ENCODE measurements around the gene C19orf12.

C19orf12 gene

DNA sequence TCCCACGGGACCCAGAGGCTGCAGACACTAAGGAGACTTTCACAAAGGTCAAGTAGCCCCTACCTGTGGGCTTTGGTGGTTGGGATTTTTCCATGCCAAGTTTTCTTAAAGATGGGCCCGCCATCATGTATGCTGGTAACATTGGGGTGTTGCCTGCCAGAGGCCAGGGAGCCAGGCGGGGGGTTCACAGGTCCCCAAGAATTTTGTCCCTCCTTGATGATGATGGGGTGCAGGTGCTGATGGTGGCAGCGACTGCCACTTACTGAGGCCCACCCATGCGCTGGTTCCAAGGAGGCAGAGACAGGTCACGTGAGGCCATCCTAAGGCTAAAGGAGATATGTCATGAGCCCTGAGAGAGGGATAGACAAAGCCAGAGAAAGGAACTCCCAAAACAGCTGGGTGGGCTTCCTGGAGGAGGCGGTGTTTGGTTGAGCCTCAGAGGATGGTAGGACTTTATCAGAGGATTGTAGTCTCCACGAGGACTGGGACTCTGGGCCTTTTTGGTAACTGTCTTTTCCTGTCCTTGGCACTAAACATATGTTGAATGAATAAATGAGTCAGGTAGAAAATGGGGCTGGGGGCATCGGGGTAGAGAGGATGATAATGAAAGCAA, 35.4 kb downstream of the C19orf12 start:
- no peak overlapping the region for H3K9ac ChIP-seq (ENCODE audit: insufficient read length)
- H3K9me3 ChIP-seq (ENCODE audit: low read depth, low read length): no peaks in the 10 kb centered on the region
- no peak for DNase-seq (ENCODE audit: low read depth, low spot score)
- no peaks in the 10 kb centered on the region for H3K36me3 ChIP-seq (ENCODE audit: insufficient read depth, low read length)
- H3K27ac ChIP-seq: no peak overlapping the region
- no peak overlapping the region for H3K4me3 ChIP-seq
- TF ChIP-seq FOXP2 (optimal IDR thresholded peaks at IDR 0.05; ENCODE audit: control extremely low read depth, extremely low read length, insufficient read depth): no peak
- TF ChIP-seq POLR2AphosphoS5 (IDR thresholded peaks at IDR 0.05; ENCODE audit: borderline replicate concordance, low read depth, low read length): no peak
- TF ChIP-seq EZH2 (IDR thresholded peaks at IDR 0.05): no peak

DNA sequence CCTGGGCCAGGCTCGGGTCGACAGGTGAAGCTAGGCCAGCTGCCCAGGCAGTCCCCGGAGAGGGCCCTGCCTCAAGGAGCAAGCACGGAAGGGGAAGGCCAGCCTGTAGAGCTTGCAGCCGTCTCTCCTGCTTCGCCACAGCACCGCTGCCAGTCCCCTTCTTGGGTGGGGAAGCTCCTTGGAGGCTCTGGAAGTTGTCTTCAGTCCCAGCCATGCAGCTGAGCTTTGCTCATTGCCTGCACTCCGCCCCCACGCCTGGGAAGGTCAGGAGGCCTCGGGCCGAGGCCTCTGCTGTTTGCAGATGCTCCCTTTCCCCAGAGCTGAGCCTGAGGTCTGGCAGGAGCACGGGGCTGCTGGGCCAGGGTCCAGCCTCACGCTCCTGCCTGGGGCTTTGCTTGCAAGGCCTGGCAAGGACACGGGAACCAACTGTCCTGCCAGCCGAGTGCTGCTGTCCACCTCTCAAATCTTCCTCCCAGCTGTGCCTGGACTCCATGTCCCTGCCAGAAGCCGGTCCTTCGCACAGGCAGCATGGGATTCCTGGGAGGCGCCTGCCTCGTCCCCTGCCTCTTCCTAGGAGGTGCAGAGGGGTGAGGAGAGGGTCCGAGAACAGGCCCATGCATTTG, 36.5 kb downstream of the C19orf12 start:
- TF ChIP-seq FOXP2 (optimal IDR thresholded peaks at IDR 0.05; ENCODE audit: control extremely low read depth, extremely low read length, insufficient read depth) (no peak), EZH2 (IDR thresholded peaks at IDR 0.05) (no peak), POLR2AphosphoS5 (IDR thresholded peaks at IDR 0.05; ENCODE audit: borderline replicate concordance, low read depth, low read length) (no peak)
- Histone ChIP-seq H3K9me3 (ENCODE audit: low read depth, low read length) (no peaks in the 10 kb centered on the region), H3K27ac (no peak overlapping the region), H3K4me3 (no peak overlapping the region), H3K9ac (ENCODE audit: insufficient read length) (no peak overlapping the region), H3K36me3 (ENCODE audit: insufficient read depth, low read length) (no peaks in the 10 kb centered on the region)
- no peak for DNase-seq (ENCODE audit: low read depth, low spot score)

DNA sequence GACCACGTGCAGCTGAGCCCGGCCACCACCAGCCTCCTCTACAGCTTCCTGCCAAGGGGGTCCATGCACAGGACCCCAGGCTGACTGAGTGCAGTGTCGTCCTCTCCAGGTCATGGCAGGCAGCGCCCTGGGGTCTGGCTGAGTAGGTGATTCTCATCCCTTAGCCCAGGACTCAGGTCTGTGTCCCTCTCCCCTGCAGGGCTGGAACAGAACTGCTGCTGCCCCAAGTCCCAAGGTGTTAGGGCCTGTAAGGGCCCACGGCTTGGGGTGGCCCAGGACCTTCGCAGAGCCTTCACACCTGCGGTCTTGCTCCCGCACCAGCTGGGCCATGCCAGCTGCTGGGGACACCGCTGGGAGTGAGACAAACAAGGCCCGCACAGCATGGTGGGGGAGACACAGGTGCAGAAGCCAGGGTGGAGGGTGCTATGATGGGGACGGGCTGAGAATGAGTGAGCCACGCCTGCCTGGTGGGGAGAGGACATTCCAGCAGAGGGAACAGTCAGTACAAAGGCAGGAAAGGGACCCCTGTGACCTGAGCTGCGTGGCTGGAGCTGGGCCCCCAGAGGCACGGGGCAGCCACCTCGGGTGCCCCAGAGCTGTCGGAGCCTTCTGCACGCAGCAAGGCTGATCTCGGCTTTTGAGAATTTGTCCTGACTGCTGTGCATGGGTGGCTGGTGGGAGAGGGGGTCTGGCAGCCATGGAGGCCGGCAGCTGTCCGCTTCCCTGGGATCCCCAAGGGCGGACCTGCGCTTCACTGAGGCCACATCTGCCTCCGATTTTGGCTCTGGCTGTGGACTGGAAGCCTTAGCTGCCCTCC, 37.9 kb downstream of the C19orf12 start:
- DNase-seq (ENCODE audit: low read depth, low spot score): no peak
- Histone ChIP-seq H3K9ac (ENCODE audit: insufficient read length) (no peak overlapping the region), H3K9me3 (ENCODE audit: low read depth, low read length) (no peaks in the 10 kb centered on the region), H3K36me3 (ENCODE audit: insufficient read depth, low read length) (no peaks in the 10 kb centered on the region), H3K27ac (no peak overlapping the region), H3K4me3 (no peak overlapping the region)
- TF ChIP-seq EZH2 (IDR thresholded peaks at IDR 0.05) (no peak), POLR2AphosphoS5 (IDR thresholded peaks at IDR 0.05; ENCODE audit: borderline replicate concordance, low read depth, low read length) (no peak), FOXP2 (optimal IDR thresholded peaks at IDR 0.05; ENCODE audit: control extremely low read depth, extremely low read length, insufficient read depth) (no peak)

DNA sequence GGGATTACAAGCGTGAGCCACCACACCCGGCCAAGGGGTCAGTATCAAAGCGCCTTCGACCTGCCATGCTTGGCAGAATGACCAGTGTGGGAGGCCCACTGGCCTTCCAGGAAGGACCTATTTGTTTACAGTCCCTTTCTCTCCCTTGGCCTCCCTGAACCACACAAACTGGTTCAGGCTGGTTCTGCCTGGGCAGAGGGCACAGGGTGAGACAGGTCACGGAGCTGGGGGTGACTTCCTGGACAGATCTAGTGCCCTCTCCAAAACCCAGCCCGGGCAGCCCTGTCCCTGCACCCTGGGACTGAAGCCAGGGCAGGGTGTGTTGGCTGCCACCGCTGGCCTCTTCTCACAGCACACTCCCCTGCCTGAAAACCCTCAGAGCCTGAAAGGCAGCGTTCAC, 38.5 kb downstream of the C19orf12 start:
- TF ChIP-seq POLR2AphosphoS5 (IDR thresholded peaks at IDR 0.05; ENCODE audit: borderline replicate concordance, low read depth, low read length): no peak
- no peak for TF ChIP-seq FOXP2 (optimal IDR thresholded peaks at IDR 0.05; ENCODE audit: control extremely low read depth, extremely low read length, insufficient read depth)
- no peak for TF ChIP-seq EZH2 (IDR thresholded peaks at IDR 0.05)
- no peak for DNase-seq (ENCODE audit: low read depth, low spot score)
- Histone ChIP-seq H3K9ac (ENCODE audit: insufficient read length) (no peak overlapping the region), H3K4me3 (no peak overlapping the region), H3K9me3 (ENCODE audit: low read depth, low read length) (no peaks in the 10 kb centered on the region), H3K27ac (no peak overlapping the region), H3K36me3 (ENCODE audit: insufficient read depth, low read length) (no peaks in the 10 kb centered on the region)

DNA sequence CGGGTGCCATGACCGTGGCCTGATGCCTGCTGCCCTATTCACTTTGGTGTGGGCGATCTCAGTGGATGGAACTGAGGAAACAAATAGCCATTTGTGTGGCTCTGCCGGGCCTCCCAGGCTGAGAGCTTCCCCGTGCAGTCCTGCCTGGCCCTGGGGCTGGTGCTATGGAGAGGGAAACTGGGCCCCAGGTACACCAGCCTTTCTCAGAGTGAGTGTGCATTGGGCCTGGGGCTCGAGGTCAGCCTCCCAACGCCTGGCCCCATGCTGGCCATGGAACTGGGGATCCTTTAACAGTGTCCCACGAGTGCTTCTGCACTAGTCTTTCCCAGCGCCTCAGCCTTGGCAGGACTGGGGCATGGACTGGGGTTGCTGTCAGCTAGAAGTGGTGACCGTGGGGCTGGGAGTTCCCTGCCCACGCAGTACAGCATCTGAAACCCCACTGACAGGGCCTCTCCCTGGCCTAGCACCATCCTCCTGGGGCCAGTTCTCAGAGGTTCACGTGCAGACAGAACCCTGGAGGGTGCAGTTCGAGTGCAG, 39.3 kb downstream of the C19orf12 start:
- Histone ChIP-seq H3K9ac (ENCODE audit: insufficient read length) (no peak overlapping the region), H3K36me3 (ENCODE audit: insufficient read depth, low read length) (no peaks in the 10 kb centered on the region), H3K4me3 (no peak overlapping the region), H3K27ac (no peak overlapping the region), H3K9me3 (ENCODE audit: low read depth, low read length) (no peaks in the 10 kb centered on the region)
- no peak for DNase-seq (ENCODE audit: low read depth, low spot score)
- TF ChIP-seq POLR2AphosphoS5 (IDR thresholded peaks at IDR 0.05; ENCODE audit: borderline replicate concordance, low read depth, low read length): no peak
- no peak for TF ChIP-seq EZH2 (IDR thresholded peaks at IDR 0.05)
- TF ChIP-seq FOXP2 (optimal IDR thresholded peaks at IDR 0.05; ENCODE audit: control extremely low read depth, extremely low read length, insufficient read depth): no peak

DNA sequence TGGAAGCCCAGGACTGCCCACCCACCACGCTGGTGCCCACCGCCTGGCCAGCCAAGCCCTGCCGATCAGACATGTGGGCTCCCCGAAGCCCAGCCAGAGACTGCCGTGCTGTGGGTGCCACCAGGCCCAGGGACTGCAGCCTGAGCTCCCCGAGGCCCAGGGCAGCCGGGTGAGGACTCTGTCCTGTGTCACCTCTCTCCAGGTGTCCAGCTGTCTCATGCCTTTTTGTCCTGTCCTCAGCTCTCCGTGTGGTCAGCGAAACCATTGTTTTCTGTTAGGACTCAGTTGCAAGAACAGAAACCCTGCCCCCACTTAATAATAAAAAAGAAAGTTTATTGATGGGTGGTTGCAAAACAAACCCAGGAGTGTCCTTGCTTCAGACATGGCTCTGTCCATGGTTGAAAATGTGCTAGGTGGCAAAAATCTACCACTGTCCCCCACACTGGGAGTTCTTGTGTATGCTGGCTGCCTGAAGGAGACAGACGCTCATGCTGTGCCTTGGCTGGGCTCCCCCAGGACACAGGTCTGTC, 39.9 kb downstream of the C19orf12 start:
- H3K27ac ChIP-seq: no peak overlapping the region
- DNase-seq (ENCODE audit: low read depth, low spot score): no peak
- H3K9me3 ChIP-seq (ENCODE audit: low read depth, low read length): no peaks in the 10 kb centered on the region
- H3K36me3 ChIP-seq (ENCODE audit: insufficient read depth, low read length): no peaks in the 10 kb centered on the region
- no peak for TF ChIP-seq FOXP2 (optimal IDR thresholded peaks at IDR 0.05; ENCODE audit: control extremely low read depth, extremely low read length, insufficient read depth)
- H3K4me3 ChIP-seq: no peak overlapping the region
- H3K9ac ChIP-seq (ENCODE audit: insufficient read length): no peak overlapping the region

DNA sequence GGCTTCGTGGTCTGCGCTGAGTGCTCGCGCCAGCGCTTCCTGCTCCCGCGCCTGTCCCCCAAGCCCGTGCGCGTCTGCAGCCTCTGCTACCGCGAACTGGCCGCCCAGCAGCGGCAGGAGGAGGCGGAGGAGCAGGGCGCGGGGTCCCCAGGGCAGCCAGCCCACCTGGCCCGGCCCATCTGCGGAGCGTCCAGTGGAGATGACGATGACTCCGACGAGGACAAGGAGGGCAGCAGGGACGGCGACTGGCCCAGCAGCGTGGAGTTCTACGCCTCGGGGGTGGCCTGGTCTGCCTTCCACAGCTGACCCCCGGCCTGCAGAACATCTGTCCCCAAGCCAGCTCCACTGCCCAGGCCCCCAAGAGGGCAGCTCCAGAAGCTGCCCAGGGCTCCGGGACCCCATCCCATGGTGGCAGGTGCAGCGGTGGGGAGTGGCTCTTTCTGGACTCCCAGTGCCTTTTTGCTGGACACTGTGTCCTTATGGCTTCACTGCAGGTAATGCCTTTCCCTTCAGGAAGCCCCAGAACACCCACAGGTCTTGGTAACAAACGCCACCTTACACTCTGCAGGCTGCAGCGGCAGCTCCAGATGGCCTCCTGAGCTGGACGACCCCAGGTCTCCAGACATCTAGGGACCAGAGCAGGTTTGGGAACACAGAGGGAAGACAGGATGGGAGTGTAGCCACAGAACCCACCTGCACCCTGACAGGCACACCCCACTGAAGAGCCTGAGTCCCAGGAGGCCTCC, 40.5 kb downstream of the C19orf12 start:
- no peak overlapping the region for H3K9ac ChIP-seq (ENCODE audit: insufficient read length)
- H3K9me3 ChIP-seq (ENCODE audit: low read depth, low read length): no peaks in the 10 kb centered on the region
- TF ChIP-seq POLR2AphosphoS5 (IDR thresholded peaks at IDR 0.05; ENCODE audit: borderline replicate concordance, low read depth, low read length) (no peak), FOXP2 (optimal IDR thresholded peaks at IDR 0.05; ENCODE audit: control extremely low read depth, extremely low read length, insufficient read depth) (no peak), EZH2 (IDR thresholded peaks at IDR 0.05) (no peak)
- DNase-seq (ENCODE audit: low read depth, low spot score): no peak
- H3K36me3 ChIP-seq (ENCODE audit: insufficient read depth, low read length): no peaks in the 10 kb centered on the region
- no peak overlapping the region for H3K27ac ChIP-seq
- no peak overlapping the region for H3K4me3 ChIP-seq
